Activated CD8-positive, alpha-beta memory T cell treated with anti-CD3 and anti-CD28 coated beads, Interleukin-2, amount 50 U/mL, for 1 hour (primary cell): ENCODE results near the gene PTPRD.

Experiments
- DNase-seq: peaks from one replicate; pipeline ENCODE4 v3.0.0-alpha.2; 2020; ENCODE audit errors: extremely low read depth

Gene PTPRD

DNA sequence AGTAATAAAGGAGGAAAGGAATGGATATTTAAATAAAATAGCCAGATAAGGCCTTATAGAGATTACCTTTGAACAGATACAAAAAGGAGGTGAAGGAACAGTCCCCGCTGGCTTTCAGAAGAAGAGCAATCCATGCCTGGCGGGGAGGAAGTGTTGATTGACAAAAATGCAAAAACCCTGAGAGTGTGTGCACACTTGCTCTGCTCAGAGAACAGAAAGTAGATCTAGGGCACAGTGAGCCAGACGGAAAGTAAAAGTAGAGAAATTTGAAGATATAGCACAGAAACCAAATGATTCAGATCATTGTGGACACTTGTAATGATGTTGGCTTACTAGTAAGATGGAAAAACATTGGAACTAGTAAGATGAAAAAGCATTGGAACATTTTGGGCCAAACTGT lies 720.6 kb downstream of the PTPRD start:
- no peak for DNase-seq

GRCh38 chr9:9881692-9882091 lies 731.1 kb downstream of the PTPRD start:
- DNase-seq: no peak

DNA sequence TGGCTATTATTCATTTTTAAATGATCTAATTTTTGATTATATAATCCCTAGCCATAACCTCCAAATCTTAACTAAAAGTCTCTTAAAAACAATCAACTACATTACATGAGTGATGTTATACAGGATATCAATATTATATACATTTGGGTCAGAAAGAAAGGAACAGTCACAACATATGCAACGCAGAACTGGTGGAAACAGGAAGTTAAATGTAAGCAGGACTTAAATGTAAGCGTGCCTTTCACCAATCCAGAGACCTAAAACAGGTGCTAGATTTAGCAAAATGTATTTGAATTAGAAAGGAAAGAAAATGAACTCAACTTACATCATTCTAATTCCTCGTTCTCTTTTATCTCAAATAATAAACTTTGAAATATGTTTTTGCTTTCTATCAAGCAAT lies 738.5 kb downstream of the PTPRD start:
- DNase-seq: no peak

- DNase-seq: no peak
These were observed 750.5 kb downstream of the PTPRD start for GRCh38 chr9:9862235-9862810.

GRCh38 chr9:9855177-9856078 lies 757.4 kb downstream of the PTPRD start:
- no peak for DNase-seq

- DNase-seq: no peak
These were observed 765.1 kb downstream of the PTPRD start for GRCh38 chr9:9847750-9848149.

DNA sequence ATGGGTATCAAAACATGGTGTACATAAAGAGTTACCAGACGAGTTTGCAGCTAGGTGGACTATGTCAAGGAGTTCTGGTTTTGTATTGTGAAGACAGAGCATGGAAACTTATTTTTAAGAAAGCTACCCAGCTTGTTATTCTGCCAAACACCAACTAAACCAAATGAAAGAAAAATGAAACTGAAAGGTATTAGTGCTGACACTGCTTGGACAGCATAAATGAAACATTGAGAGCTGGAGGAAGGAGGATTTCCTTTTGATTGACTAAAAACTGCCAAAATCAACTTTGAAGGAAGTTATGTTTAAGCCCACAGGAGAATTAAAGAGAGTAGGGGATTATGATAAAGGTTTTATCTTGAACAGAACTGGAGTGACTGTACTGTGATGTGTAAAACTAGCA lies 766.2 kb downstream of the PTPRD start:
- DNase-seq: no peak

GRCh38 chr9:9820436-9820835 lies 792.4 kb downstream of the PTPRD start:
- DNase-seq: no peak

DNA sequence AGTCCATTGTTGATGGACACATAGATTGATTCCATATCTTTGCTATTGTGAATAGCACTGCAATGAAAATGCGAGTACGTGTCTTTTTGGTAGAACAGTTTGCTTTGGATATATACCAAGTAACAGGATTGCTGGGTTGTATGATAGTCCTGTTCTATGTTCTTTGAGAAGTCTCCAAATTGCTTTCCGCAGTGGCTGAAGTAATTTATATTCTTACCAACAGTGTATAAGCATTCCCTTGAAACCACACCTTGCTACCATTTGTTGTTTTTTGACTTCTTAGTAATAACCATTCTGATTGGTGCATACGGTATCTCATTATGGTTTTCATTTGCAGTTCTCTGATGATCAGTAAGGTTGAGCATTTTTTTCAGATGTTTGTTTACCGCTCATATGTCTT lies 792.9 kb downstream of the PTPRD start:
- no peak for DNase-seq

DNA sequence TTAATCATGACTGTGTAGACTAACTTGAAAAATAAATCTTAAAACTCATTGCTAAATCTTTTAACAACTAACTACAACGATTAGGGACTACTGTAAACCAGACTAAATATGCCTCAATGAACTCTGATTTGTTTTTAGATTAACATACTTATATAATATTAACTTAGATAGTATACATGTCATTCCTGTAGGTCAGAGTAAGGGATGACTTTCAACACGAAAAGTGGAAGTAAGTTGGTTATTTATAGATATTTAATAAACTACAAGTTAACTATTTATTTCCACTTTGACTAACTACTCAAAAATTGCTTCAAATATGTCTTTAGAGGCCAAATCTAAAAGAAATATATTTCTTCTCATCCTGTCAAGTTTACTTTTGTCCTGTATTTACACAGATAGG lies 795.6 kb downstream of the PTPRD start:
- DNase-seq: no peak

- no peak for DNase-seq
These were observed 808.7 kb downstream of the PTPRD start for GRCh38 chr9:9804109-9804508.

- DNase-seq: no peak
These were observed 813.5 kb downstream of the PTPRD start for GRCh38 chr9:9799287-9799686.

- DNase-seq: no peak
These were observed 820.5 kb downstream of the PTPRD start for GRCh38 chr9:9792144-9792857.

GRCh38 chr9:9791611-9792010 lies 821.2 kb downstream of the PTPRD start:
- DNase-seq: no peak

- no peak for DNase-seq
These were observed 822.5 kb downstream of the PTPRD start for GRCh38 chr9:9790216-9790872.

GRCh38 chr9:9783711-9784110 lies 829.1 kb downstream of the PTPRD start:
- no peak for DNase-seq

DNA sequence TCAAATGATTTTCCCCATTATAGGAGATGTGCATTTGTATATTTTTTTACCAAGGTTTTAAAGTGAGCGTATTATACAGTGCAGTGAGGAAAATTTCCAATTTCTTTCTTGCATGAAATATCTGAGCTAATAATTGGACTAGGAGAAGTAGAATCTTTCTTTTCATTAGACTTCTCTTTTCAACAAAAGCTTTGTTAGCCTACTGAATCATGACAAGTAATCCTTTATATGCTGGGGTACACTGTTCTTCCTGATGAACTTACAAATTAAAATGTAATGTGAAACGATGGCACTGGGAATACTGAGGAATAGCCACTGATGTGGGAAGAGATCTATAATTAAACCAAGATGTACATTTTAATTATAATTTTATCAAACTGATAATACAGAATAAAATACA lies 829.6 kb downstream of the PTPRD start:
- no peak for DNase-seq

DNA sequence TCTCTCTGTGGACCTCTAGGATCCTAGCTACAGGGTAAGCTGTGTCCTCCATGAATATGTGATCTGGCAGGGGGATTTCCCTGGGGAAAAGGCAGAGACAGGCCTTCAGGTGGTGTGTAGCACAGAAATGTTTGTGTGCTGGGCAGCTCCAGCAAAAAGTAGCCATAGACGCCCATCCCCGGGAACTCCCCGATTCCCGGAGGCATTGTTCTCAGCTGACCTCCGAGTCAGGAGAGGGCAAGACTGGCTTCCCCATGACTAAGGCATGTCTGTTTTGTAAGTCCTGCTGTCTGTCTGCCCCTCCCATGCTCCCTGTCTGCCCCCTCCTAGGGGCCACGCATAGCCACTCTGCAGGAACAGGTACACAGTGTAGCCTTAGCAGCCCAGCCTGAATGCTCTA lies 834.5 kb downstream of the PTPRD start:
- no peak for DNase-seq

GRCh38 chr9:9774471-9774870 lies 838.3 kb downstream of the PTPRD start:
- no peak for DNase-seq

DNA sequence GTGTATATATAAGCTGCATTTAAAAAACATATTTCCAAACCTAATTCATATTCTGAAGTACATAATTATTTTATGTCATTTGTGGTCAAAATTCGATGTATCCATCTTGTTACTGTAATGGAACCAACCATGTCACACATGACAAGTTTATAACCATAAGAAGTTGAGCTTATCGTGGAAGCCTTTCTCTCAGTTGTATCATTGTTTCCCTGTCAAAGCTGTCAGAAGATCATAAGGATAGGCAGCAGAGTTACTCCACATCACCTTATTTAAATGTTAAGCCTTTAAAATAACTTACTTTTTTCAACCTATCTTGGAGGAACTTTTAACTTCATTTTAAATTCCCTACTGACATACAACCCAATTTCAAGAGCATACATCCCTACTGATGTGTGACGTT lies 841.5 kb downstream of the PTPRD start:
- no peak for DNase-seq

- no peak for DNase-seq
These were observed 848.0 kb downstream of the PTPRD start for GRCh38 chr9:9764821-9765220.

DNA sequence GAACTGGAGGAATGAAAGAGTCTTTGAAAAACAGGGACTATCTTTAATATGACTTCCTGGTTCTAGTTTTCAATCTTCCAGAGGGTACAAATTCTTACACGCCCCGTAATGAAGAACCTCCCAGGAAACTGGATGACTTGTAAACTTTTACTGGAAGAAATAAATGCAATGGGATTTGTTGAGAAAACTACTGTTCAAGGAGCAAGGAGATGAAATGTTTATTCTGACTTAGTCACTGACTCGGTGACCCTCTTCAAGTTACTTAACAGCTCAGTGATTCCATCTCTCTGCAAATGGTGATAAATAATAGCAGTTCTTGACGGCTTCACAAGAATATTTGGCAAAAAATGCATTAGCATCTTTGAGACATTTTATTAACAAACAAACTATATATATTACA lies 858.6 kb downstream of the PTPRD start:
- no peak for DNase-seq
